Bronchial epithelial cell (primary cell): ENCODE measurements around the gene ZNF326. TPM values are rescaled to one million over a fixed set of nuclear protein-coding genes. Genes with fewer than 3 reads are reported as not detected.
A peak's percentile ranks its signal among the peaks of the same experiment; 100 is the strongest.
"Not testable (repeated sequence)": the region's sequence is repeated elsewhere in the genome, so short reads cannot be mapped to it uniquely, and the experiment has no call there.

Source experiments
- DNase-seq: peaks from one replicate; pipeline ENCODE4 v3.0.0-alpha.2; 2010; ENCODE audit warnings: low read depth
- FAIRE-seq: peaks from 2 replicates; lab custom pipeline; 2011; peaks lifted over from hg19 to GRCh38; lab: Jason Lieb, UNC
- H3K27me3 ChIP-seq: 2 replicates; pipeline ENCODE4 v1.5.1; 2011; ENCODE audit warnings: low read length; ENCODE audit not compliant: control insufficient read depth, insufficient read depth
- H3K36me3 ChIP-seq: 2 replicates; pipeline ENCODE4 v1.5.1; 2011; ENCODE audit warnings: low read length; ENCODE audit not compliant: control insufficient read depth, insufficient read depth
- H3K4me3 ChIP-seq: 2 replicates; pipeline ENCODE4 v1.5.1; 2011; ENCODE audit warnings: mild to moderate bottlenecking, low read depth, low read length, control low read depth
- total RNA-seq: library from RNA; depleted of rRNA; stranded (reverse); fragments of >200 nt; gene quantifications from 2 replicates; pipeline ENCODE4 v1.2.1, GENCODE V29; 2014
- TF ChIP-seq, protein P1 (sequence below): IDR thresholded peaks from 2 replicates; pipeline ENCODE4 v1.5.1; 2011; ENCODE audit warnings: mild to moderate bottlenecking, moderate library complexity, low read length, control low read depth, inconsistent platforms; ENCODE audit not compliant: insufficient read depth, severe bottlenecking

ZNF326 gene
- total RNA-seq, 1 donor from 2014 or later = 5.5 TPM

DNA sequence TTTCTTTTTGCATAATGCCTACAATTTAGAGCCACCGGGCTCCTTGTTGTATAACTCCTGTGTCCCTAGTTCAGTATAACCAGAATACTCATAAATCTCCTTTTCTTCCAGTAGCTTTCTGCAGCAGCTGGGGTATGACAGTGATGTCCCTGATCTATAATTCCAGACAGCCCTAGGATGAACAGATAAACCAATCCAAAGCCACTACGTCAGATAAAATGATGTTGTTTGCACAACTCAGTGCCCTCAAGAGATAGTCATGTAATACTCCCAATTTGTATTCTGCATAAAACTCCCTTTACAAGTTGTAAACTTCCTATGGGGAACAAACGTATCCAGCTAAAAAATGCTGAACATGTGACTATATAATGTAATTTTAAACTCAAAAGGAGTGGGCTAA lies 44.7 kb downstream of the ZNF326 start:
- TF ChIP-seq, protein P1, sequence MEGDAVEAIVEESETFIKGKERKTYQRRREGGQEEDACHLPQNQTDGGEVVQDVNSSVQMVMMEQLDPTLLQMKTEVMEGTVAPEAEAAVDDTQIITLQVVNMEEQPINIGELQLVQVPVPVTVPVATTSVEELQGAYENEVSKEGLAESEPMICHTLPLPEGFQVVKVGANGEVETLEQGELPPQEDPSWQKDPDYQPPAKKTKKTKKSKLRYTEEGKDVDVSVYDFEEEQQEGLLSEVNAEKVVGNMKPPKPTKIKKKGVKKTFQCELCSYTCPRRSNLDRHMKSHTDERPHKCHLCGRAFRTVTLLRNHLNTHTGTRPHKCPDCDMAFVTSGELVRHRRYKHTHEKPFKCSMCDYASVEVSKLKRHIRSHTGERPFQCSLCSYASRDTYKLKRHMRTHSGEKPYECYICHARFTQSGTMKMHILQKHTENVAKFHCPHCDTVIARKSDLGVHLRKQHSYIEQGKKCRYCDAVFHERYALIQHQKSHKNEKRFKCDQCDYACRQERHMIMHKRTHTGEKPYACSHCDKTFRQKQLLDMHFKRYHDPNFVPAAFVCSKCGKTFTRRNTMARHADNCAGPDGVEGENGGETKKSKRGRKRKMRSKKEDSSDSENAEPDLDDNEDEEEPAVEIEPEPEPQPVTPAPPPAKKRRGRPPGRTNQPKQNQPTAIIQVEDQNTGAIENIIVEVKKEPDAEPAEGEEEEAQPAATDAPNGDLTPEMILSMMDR = no peak
- FAIRE-seq (no peak), DNase-seq (no peak)
- no peaks in the 10 kb centered on the region for H3K27me3 ChIP-seq
- no peaks in the 10 kb centered on the region for H3K36me3 ChIP-seq
- H3K4me3 ChIP-seq = no peak overlapping the region

DNA sequence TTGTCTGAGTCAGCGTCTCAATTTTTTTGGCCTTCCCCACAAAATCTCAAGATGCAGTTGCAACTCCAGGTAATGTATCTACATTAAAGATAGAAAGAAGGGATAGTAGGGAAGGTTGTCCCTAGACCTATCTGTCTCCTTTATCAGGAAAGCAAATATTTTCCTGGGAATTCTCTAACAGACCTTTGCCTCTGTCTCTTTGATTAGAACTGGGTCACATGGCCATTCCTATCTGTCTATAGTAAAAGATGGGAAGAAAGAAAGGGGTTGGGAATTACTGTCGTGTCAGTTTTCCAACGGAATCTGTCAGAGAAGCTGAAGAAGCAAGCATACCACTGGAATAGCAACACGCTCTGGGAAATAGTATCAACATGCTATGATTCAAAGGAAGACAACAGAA lies 48.7 kb downstream of the ZNF326 start:
- no peak for DNase-seq
- Histone ChIP-seq H3K4me3 (no peak overlapping the region), H3K27me3 (no peaks in the 10 kb centered on the region), H3K36me3 (no peaks in the 10 kb centered on the region)
- FAIRE-seq = no peak
- TF ChIP-seq, protein P1 = no peak

DNA sequence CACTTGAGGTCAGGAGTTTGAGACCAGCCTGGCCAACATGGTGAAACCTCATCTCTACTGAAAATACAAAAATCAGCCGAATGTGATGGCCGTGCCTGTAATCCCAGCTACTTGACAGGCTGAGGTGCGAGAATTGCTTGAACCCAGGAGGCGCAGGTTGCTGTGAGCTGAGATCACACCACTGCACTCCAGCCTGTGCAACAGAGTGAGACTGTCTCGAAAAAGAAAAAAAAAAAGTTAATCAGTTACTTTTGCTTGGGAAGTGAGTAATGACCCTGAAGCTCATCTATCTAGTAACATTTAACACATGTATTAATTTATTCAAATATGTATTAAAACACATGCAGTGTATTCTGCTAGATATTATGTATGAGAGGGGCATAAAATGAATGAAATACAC lies 49.4 kb downstream of the ZNF326 start:
- TF ChIP-seq, protein P1 = no peak
- DNase-seq = no peak
- Histone ChIP-seq H3K27me3 (no peaks in the 10 kb centered on the region), H3K4me3 (no peak overlapping the region), H3K36me3 (no peaks in the 10 kb centered on the region)
- no peak for FAIRE-seq

DNA sequence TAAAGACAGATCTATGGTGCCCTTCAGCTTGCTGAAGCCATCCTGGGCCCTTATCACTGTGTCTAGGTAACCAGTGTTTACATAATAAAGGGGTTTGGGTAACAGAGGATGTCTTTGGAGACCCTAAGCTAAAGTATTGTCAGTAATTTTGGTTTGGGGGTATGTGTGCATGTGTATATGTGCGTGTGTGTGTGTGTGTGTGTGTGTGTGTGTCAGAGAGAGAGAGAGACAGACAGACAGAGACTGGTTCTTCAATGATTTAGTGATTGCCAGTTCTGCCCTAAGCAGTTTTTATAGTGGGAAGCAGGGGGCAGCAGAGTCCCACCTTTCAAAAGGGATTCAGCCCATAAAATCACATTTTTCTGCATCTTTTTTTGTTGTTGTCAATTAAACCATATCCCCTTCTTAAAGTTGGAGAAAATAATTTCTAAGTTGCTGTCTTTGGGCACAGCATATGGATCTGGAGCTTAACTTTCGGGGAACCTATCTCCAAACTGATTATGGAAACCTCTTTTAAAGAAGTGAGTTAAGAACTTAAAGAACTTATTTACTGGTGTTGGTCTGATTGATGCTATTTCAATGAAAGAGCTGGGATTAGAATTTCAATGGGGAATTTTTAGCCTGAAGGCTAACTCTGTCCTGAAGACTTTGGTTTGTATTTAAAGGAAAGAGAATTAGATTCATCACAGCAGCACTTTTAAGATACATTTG lies 51.1 kb downstream of the ZNF326 start:
- H3K36me3 ChIP-seq = no peaks in the 10 kb centered on the region
- H3K4me3 ChIP-seq = no peak overlapping the region
- TF ChIP-seq, protein P1 = peak; percentile 34
- FAIRE-seq (no peak), DNase-seq (peak; percentile 18)
- H3K27me3 ChIP-seq = peaks cover 1% of the 10 kb centered on the region

DNA sequence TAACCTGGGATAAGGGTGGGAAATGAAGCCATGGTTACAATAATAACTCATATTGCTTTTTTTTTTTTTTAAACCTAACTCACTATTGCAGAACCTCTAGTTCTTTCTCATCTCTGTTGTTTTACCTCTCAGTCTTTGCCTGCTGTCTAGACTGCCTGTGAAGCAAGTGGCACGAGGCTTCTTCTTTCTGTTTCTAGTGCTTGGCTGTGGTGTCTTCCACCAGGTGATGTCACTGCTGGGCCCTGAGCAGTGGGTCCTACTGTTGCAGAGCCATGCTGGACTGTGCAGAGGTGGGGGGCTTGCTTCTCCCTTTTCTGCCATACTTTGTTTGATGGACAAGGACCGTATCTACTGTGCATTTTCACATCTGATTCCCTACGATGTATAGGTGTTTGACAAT lies 51.7 kb downstream of the ZNF326 start:
- no peak overlapping the region for H3K4me3 ChIP-seq
- TF ChIP-seq, protein P1 = no peak
- peaks cover 1% of the 10 kb centered on the region for H3K27me3 ChIP-seq
- no peaks in the 10 kb centered on the region for H3K36me3 ChIP-seq
- no peak for FAIRE-seq
- no peak for DNase-seq

DNA sequence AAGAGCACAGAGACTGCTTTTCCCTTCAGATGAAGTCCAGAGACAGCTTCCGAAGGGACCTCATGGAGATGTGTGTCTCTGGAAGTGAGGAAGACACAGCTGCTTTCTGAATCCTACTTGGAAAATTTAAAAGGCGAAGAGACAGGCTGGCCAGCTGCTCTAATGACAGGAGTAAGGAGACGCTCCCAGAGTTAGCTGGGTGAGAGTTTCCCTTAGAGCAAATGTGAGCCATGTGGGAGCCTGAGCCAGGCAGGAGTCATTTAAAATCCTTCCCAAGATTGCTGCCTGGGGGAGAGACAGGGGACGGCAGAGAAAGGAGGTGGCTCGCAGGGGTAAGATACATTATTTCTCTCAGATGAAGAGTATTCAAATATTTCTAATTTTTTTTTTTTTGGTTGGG lies 53.1 kb downstream of the ZNF326 start:
- Histone ChIP-seq H3K27me3 (peaks cover 1% of the 10 kb centered on the region), H3K4me3 (no peak overlapping the region), H3K36me3 (no peaks in the 10 kb centered on the region)
- TF ChIP-seq, protein P1 = no peak
- FAIRE-seq = no peak
- no peak for DNase-seq

DNA sequence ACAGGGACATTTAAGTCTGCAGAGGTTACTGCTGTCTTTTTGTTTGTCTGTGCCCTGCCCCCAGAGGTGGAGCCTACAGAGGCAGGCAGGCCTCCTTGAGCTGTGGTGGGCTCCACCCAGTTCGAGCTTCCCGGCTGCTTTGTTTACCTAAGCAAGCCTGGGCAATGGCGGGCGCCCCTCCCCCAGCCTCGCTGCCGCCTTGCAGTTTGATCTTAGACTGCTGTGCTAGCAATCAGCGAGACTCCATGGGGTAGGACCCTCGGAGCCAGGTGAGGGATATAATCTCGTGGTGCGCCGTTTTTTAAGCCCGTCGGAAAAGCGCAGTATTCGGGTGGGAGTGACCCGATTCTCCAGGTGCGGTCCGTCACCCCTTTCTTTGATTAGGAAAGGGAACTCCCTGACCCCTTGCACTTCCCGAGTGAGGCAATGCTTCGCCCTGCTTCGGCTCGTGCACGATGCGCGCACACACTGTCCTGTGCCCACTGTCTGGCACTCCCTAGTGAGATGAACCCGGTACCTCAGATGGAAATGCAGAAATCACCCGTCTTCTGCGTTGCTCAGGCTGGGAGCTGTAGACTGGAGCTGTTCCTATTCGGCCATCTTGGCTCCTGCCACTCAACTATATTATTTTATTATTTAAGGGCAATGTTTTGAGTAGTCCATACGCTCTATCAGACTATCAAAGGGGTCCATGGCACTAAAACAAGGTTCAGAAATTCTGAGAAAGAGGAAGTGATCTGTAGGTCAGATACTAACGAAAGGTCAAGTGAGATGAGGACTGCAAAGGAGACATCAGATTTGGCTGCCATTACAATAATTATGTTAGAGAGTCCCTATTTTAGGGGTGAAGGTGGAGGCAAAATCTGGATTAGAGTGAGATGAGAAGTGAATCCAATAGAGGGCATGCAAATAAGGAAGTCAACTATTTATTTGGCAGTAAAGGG lies 68.1 kb downstream of the ZNF326 start:
- not testable (repeated sequence) for H3K36me3 ChIP-seq, FAIRE-seq, H3K27me3 ChIP-seq, DNase-seq, H3K4me3 ChIP-seq

DNA sequence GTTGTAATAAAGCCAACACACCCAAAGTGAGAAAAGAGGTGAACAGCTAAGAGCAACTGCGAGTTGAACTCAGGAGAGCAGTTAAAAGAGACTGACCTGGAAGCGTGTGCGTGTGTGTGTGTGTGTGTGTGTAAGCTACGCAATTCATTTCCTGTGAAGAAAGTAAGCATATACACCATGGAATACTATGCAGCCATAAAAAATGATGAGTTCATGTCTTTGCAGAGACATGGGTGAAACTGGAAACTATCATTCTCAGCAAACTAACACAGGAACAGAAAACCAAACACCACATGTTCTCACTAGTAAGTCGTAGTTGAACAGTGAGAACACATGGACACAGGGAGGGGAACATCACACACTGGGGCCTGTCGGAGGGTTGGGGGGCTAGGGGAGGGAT lies 69.2 kb downstream of the ZNF326 start:
- not testable (repeated sequence) for DNase-seq, H3K36me3 ChIP-seq, FAIRE-seq, H3K4me3 ChIP-seq, H3K27me3 ChIP-seq
